ENCODE results near the gene PIGZ. TPM values are rescaled to one million over a fixed set of nuclear protein-coding genes. Genes with fewer than 3 reads are reported as not detected.

Gene PIGZ
- total and polyA plus RNA-seq, 5 donors = 3.4 to 5.2 (median 4.0) TPM

DNA sequence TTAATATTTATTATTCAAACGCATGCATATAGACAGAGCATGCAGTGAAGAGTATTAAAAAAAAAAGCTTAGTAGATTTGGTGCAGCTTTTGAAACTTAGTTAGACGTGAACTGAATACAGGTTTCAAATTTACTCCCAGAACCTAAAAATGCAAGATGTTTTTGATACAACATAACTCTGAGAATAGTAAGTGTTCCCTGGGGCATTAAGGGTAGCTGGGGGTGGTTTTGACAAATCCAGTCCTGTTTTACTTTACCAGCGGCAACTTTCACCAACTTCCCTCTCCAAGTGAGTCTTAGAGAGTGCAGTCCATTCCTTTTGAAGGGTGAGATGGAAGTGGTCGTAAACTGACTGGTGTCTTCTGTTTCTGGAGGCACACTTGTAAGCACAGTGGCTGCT lies 37.5 kb downstream of the PIGZ start:
- Histone ChIP-seq H3K27me3 (ENCODE audit: control insufficient read depth, insufficient read depth) (no peaks in the 10 kb centered on the region), H3K4me1 (ENCODE audit: control insufficient read depth, insufficient read depth, low read length) (no peaks in the 10 kb centered on the region), H3K4me3 (ENCODE audit: low read length) (no peak overlapping the region), H3K9me3 (ENCODE audit: control insufficient read depth, low read length) (no peaks in the 10 kb centered on the region), H3K27ac (ENCODE audit: low read length) (no peak overlapping the region)
- intact Hi-C loops (cut with DNase I) = no loop called here
- WGBS = 93% methylated on average over 4 of the region's 4 CpGs
- no peak for ATAC-seq
- DNase-seq = no peak

DNA sequence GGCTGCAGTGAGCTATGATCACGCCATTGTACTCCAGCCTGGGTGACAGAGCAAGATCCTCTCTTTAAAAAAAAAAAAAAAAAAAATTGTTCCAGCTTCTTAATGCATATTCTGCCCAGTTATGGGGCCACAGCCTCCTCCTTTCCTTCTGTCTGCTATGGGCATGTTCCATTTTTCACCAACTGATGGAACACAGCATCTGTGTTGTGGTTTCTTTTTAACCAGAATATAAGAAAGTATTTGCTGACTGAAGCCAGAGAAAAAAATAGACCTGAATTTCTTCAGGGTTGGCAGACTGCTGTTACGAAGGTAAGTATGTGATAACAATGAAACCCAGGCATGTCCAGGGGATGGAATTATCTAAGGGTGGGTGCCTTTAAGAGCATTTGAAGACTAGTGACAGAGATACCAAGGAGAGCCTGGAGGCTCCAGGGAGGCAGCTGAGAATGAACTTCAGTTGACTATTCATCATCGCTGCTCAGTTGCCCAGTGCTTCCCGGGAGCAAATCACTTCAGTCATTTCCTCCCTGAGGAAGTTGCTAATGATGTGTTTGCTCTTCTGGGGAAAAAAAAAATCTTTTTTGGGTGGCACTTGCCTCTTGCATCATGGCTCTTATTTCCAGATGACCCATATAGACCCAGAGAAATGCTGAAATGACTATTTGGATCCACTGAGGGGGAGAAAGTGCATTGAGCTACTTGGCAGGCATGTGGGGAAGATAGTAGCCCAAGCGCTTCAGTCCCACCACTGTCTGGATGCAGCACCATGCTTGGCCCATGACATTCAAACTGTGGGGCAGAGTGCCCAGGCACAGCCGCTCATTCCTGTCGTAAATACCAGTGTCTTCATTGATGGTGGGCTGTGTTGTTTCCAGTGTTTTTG lies 40.8 kb downstream of the PIGZ start:
- Histone ChIP-seq H3K9me3 (ENCODE audit: control insufficient read depth, low read length) (no peaks in the 10 kb centered on the region), H3K4me3 (ENCODE audit: low read length) (no peak overlapping the region), H3K27me3 (ENCODE audit: control insufficient read depth, insufficient read depth) (no peaks in the 10 kb centered on the region), H3K27ac (ENCODE audit: low read length) (no peak overlapping the region), H3K4me1 (ENCODE audit: control insufficient read depth, insufficient read depth, low read length) (no peaks in the 10 kb centered on the region)
- ATAC-seq = no peak
- no peak for DNase-seq
- WGBS = 88% methylated on average over 7 of the region's 7 CpGs
- intact Hi-C loops (cut with DNase I) = no loop called here

DNA sequence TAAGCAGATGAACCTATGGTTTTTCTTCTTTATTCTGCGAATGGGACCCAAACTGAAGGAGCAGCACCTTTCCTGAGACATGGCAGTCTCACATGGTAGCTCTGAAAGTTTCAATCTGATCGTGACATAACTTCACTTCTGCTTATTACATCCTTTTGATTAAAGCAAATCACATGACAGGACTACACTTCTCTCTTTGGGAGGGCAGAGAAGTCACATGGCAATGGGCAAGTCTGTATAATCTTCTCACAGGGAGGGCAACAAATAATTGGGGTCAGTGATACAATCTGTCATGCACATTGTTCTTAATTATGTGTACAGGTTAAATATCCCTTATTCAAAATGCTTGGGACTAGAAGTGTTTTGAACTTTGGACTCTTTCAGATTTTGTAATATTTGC lies 47.9 kb downstream of the PIGZ start:
- Histone ChIP-seq H3K27ac (ENCODE audit: low read length) (no peak overlapping the region), H3K9me3 (ENCODE audit: control insufficient read depth, low read length) (no peaks in the 10 kb centered on the region), H3K4me3 (ENCODE audit: low read length) (no peak overlapping the region), H3K27me3 (ENCODE audit: control insufficient read depth, insufficient read depth) (no peaks in the 10 kb centered on the region), H3K4me1 (ENCODE audit: control insufficient read depth, insufficient read depth, low read length) (no peaks in the 10 kb centered on the region)
- intact Hi-C loops (cut with DNase I) = no loop called here
- 78% methylated on average over 2 of the region's 2 CpGs for WGBS
- no peak for DNase-seq
- no peak for ATAC-seq

DNA sequence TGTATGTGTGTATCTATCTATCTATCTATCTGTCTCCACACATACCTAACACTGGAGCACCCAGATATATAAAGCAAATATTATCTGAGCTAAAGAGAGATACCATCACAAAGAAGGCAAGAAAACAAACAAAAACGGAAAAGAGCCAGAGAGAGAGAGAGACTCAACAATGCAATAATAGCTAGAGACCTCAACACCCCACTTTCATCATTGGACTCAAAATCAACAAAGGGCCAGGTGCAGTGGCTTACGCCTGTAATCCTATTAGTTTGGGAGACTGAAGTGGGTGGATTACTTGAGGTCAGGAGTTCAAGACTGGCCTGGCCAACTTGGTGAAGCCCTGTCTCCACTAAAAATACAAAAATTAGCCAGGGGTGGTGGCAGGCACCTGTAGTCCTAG lies 49.7 kb downstream of the PIGZ start:
- 87% methylated on average over 2 of the region's 2 CpGs for WGBS
- no peak overlapping the region for H3K4me3 ChIP-seq (ENCODE audit: low read length)
- H3K4me1 ChIP-seq (ENCODE audit: control insufficient read depth, insufficient read depth, low read length) = no peaks in the 10 kb centered on the region
- no peaks in the 10 kb centered on the region for H3K27me3 ChIP-seq (ENCODE audit: control insufficient read depth, insufficient read depth)
- H3K9me3 ChIP-seq (ENCODE audit: control insufficient read depth, low read length) = no peaks in the 10 kb centered on the region
- ATAC-seq (no peak), DNase-seq (no peak)
- no peak overlapping the region for H3K27ac ChIP-seq (ENCODE audit: low read length)
- intact Hi-C loops (cut with DNase I) = no loop called here

DNA sequence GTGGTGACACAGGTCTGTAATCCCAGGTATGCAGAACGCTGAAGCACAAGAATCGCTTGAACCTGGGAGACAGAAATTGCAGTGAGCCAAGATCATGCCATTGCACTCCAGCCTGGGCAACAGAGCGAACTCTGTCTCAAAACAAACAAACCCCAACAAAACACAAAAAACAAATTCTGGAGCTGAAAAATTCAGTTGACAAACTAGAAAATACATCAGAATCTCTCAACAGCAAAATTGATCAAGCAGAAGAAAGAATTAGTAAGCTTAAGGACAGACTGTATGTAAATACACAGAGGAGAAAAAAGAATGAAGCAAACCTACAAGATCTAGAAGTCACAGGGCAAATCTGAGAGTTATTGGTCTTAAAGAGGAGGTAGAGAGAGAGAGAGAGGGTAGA lies 51.6 kb downstream of the PIGZ start:
- H3K27ac ChIP-seq (ENCODE audit: low read length) = no peak overlapping the region
- no peaks in the 10 kb centered on the region for H3K27me3 ChIP-seq (ENCODE audit: control insufficient read depth, insufficient read depth)
- H3K4me1 ChIP-seq (ENCODE audit: control insufficient read depth, insufficient read depth, low read length) = no peaks in the 10 kb centered on the region
- WGBS = over 99% methylated on average over 3 of the region's 3 CpGs
- ATAC-seq (no peak), DNase-seq (no peak)
- no peak overlapping the region for H3K4me3 ChIP-seq (ENCODE audit: low read length)
- no peaks in the 10 kb centered on the region for H3K9me3 ChIP-seq (ENCODE audit: control insufficient read depth, low read length)
- intact Hi-C loops (cut with DNase I) = no loop called here

DNA sequence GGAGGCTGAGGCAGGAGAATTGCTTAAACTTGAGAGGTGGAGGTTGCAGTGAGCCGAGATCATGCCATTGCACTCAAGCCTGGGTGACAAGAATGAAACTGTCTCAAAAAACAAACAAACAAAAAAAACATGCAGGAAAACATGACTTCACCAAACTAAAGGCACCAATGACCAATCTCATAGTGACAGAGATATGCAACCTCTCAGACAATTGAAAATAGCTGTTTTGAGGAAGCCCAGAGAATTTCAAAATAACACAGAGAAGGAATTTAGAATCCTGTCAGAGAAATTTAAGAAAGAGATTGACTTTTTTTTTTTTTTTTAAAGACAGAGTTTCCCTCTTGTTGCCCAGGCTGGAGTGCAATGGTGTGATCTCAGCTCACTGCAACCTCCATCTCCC lies 52.4 kb downstream of the PIGZ start:
- no peak overlapping the region for H3K4me3 ChIP-seq (ENCODE audit: low read length)
- DNase-seq (no peak), ATAC-seq (no peak)
- H3K4me1 ChIP-seq (ENCODE audit: control insufficient read depth, insufficient read depth, low read length) = no peaks in the 10 kb centered on the region
- H3K27me3 ChIP-seq (ENCODE audit: control insufficient read depth, insufficient read depth) = no peaks in the 10 kb centered on the region
- WGBS = 100% methylated on average over 1 of the region's 1 CpG
- intact Hi-C loops (cut with DNase I) = no loop called here
- H3K27ac ChIP-seq (ENCODE audit: low read length) = no peak overlapping the region
- no peaks in the 10 kb centered on the region for H3K9me3 ChIP-seq (ENCODE audit: control insufficient read depth, low read length)

DNA sequence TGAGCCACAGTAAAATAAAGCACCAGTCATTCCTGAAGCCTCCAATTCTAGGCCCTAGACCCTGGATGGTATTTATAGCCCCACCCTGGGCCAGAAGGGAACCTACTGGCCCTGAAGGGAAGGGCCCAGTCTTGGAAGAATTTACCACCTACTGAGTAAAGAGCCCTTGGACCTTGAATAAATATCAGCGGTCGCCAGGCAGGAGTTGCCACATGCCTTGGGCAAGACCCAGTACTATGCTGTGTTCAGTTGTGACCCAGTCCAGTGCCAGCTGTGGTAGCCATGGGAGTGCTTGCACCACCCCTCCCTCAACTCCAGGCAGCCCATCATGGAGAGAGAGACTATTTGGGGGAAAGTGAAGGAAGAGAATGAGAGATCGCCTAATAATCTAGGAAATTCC lies 53.3 kb downstream of the PIGZ start:
- Histone ChIP-seq H3K9me3 (ENCODE audit: control insufficient read depth, low read length) (no peaks in the 10 kb centered on the region), H3K27me3 (ENCODE audit: control insufficient read depth, insufficient read depth) (no peaks in the 10 kb centered on the region), H3K4me1 (ENCODE audit: control insufficient read depth, insufficient read depth, low read length) (no peaks in the 10 kb centered on the region), H3K27ac (ENCODE audit: low read length) (no peak overlapping the region), H3K4me3 (ENCODE audit: low read length) (no peak overlapping the region)
- intact Hi-C loops (cut with DNase I) = no loop called here
- no peak for ATAC-seq
- DNase-seq = no peak
- 97% methylated on average over 3 of the region's 3 CpGs for WGBS

DNA sequence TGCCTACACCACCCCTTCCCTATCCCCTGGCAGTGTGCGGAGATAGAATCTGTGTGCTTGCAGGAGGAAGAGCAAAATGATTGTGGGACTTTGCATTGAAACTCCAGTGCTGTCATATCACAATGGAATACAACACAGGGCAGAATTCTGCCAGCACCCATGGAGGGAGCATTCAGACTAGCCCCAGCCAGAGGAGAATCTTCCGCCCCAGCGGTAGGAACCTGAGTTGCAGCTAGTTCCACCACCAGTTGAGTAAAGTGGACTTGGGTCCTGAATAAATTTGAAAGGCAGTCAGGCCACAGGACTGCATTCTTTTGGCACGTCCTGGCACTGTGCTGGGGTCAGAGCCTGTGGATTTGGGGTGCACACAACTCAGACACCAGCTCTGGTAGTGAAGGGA lies 53.8 kb downstream of the PIGZ start:
- Histone ChIP-seq H3K27me3 (ENCODE audit: control insufficient read depth, insufficient read depth) (no peaks in the 10 kb centered on the region), H3K9me3 (ENCODE audit: control insufficient read depth, low read length) (no peaks in the 10 kb centered on the region), H3K27ac (ENCODE audit: low read length) (no peak overlapping the region), H3K4me3 (ENCODE audit: low read length) (no peak overlapping the region), H3K4me1 (ENCODE audit: control insufficient read depth, insufficient read depth, low read length) (no peaks in the 10 kb centered on the region)
- DNase-seq = no peak
- no peak for ATAC-seq
- 96% methylated on average over 4 of the region's 4 CpGs for WGBS
- intact Hi-C loops (cut with DNase I) = no loop called here

DNA sequence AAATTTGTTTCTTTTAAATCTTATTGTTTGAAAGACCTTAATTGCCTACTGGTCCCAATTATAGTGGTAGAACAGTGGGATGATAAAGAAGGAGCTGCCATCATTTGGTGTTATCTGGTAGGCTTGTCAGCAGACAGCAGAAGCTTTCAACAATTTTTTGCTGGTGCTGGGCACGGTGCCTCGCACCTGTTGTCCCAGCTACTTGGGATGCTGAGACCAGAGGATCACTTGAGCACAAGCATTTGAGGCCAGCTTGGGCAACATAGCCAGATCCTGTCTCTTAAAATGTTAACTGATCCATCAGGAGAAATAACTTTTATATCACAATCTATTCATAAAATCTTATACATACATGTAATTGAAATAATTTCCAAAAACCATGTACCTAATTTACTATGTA lies 64.9 kb downstream of the PIGZ start:
- no peak for ATAC-seq
- Histone ChIP-seq H3K4me1 (ENCODE audit: control insufficient read depth, insufficient read depth, low read length) (no peaks in the 10 kb centered on the region), H3K4me3 (ENCODE audit: low read length) (no peak overlapping the region), H3K27me3 (ENCODE audit: control insufficient read depth, insufficient read depth) (no peaks in the 10 kb centered on the region), H3K9me3 (ENCODE audit: control insufficient read depth, low read length) (no peaks in the 10 kb centered on the region), H3K27ac (ENCODE audit: low read length) (no peak overlapping the region)
- DNase-seq = no peak
- WGBS = 75% methylated on average over 2 of the region's 2 CpGs
- intact Hi-C loops (cut with DNase I) = no loop called here

DNA sequence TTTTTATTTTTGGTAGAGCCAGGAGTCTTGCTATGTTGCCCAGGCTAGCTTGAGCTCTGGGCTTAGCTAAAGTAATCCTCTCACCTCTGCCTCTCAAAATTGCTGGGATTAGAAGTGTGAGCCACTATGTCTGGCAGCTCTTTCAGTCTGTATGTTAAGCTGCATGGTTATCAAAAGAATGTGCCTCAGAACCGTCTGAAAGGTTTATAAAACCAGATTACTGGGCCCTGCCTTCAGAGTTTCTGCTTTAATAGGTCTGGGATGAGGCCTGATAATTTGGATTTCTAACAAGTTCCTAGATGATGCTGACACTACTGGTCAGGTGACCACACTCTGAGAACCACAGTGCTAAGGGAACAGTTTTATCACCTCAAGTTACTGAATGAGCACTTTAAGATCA lies 66.3 kb downstream of the PIGZ start:
- Histone ChIP-seq H3K27me3 (ENCODE audit: control insufficient read depth, insufficient read depth) (no peaks in the 10 kb centered on the region), H3K27ac (ENCODE audit: low read length) (no peak overlapping the region), H3K9me3 (ENCODE audit: control insufficient read depth, low read length) (no peaks in the 10 kb centered on the region), H3K4me3 (ENCODE audit: low read length) (no peak overlapping the region), H3K4me1 (ENCODE audit: control insufficient read depth, insufficient read depth, low read length) (no peaks in the 10 kb centered on the region)
- no peak for DNase-seq
- intact Hi-C loops (cut with DNase I) = no loop called here
- WGBS = 61% methylated on average over 1 of the region's 1 CpG
- no peak for ATAC-seq

DNA sequence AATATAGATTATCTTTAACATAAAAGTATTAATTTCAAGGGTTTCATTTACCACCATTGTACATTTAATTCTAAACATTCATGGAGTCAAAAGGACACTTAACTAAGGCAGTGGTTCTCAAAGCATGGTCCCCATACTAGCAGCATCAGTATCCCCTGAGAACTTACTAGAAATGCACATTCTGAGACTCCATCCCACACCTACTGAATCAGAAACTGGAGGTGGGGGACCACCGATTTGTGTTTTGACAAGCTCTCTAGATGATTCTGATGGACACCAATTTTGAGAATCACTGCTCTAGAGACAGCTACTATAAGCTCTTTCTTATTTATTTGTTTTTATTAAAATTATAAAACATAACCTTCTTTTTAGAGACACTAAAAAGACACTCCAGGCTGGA lies 66.9 kb downstream of the PIGZ start:
- Histone ChIP-seq H3K4me3 (ENCODE audit: low read length) (no peak overlapping the region), H3K4me1 (ENCODE audit: control insufficient read depth, insufficient read depth, low read length) (no peaks in the 10 kb centered on the region), H3K9me3 (ENCODE audit: control insufficient read depth, low read length) (no peaks in the 10 kb centered on the region), H3K27me3 (ENCODE audit: control insufficient read depth, insufficient read depth) (no peaks in the 10 kb centered on the region), H3K27ac (ENCODE audit: low read length) (no peak overlapping the region)
- DNase-seq (no peak), ATAC-seq (no peak)
- 84% methylated on average over 1 of the region's 1 CpG for WGBS
- intact Hi-C loops (cut with DNase I) = no loop called here

All from right cardiac atrium (tissue), 5 donors.